ENCODE measurements around the gene HIBCH.

DNA sequence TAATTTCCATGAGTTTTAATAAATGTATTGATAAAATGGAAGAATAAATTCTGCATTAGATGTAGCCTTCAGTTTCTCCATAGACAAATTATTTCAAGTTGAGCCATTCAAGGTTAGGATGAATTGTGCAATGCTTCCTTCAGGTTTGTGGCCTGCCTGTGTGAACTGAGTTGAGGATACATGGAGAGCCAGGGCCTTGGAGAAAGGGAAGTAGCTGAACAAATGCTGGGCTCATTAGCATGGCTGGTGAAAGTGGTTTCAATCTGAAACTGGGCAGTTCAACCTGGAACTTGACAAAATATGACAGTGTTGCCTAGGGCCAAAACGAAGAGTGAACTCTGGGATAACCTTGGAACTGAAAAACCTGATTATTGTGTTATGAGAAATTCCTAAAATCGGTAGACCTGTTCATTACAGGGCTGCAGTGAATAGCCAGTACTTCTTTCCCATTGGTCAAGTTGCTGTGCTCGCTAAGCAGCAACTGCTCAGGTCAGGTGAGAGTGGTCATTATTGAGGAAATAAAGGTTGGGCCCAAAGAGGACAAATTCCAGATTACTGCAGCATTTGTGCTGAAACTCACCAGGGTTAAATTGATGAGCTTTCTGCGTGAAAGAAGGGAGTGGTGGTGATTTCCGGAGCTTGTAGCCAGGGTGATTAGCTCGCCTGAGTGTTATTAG, 36.5 kb upstream of the HIBCH start:
- TF ChIP-seq ZNF12 (CRISPR knock-in tag; IDR thresholded peaks at IDR 0.05) = no peak
- TF ChIP-seq JUND (IDR thresholded peaks at IDR 0.05; ENCODE audit: borderline replicate concordance, low read depth, low read length) = no peak
- 0 out of 3 replicates have a peak, but pooled peaks have one; percentile 6 for TF ChIP-seq JUND (tag; IDR thresholded peaks at IDR 0.05; ENCODE audit: borderline replicate concordance, low read depth, low read length)
- TF ChIP-seq, protein P1, sequence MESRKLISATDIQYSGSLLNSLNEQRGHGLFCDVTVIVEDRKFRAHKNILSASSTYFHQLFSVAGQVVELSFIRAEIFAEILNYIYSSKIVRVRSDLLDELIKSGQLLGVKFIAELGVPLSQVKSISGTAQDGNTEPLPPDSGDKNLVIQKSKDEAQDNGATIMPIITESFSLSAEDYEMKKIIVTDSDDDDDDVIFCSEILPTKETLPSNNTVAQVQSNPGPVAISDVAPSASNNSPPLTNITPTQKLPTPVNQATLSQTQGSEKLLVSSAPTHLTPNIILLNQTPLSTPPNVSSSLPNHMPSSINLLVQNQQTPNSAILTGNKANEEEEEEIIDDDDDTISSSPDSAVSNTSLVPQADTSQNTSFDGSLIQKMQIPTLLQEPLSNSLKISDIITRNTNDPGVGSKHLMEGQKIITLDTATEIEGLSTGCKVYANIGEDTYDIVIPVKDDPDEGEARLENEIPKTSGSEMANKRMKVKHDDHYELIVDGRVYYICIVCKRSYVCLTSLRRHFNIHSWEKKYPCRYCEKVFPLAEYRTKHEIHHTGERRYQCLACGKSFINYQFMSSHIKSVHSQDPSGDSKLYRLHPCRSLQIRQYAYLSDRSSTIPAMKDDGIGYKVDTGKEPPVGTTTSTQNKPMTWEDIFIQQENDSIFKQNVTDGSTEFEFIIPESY (CRISPR knock-in tag; IDR thresholded peaks at IDR 0.05) = no peak
- TF ChIP-seq ZNF354B (CRISPR knock-in tag; IDR thresholded peaks at IDR 0.05) = no peak
- TF ChIP-seq, protein P2, sequence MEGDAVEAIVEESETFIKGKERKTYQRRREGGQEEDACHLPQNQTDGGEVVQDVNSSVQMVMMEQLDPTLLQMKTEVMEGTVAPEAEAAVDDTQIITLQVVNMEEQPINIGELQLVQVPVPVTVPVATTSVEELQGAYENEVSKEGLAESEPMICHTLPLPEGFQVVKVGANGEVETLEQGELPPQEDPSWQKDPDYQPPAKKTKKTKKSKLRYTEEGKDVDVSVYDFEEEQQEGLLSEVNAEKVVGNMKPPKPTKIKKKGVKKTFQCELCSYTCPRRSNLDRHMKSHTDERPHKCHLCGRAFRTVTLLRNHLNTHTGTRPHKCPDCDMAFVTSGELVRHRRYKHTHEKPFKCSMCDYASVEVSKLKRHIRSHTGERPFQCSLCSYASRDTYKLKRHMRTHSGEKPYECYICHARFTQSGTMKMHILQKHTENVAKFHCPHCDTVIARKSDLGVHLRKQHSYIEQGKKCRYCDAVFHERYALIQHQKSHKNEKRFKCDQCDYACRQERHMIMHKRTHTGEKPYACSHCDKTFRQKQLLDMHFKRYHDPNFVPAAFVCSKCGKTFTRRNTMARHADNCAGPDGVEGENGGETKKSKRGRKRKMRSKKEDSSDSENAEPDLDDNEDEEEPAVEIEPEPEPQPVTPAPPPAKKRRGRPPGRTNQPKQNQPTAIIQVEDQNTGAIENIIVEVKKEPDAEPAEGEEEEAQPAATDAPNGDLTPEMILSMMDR (IDR thresholded peaks at IDR 0.05 in 2 of 3, conservative IDR thresholded peaks at IDR 0.05 in 1 of 3; ENCODE audit: insufficient read depth in 2 of 3, low read depth in 1 of 3, low read length in 3 of 3) = no peak
- TF ChIP-seq MEF2A (IDR thresholded peaks at IDR 0.05; ENCODE audit: control insufficient read depth, low read depth, low read length) = no peak
- no peak for TF ChIP-seq ZNF253 (CRISPR knock-in tag; conservative IDR thresholded peaks at IDR 0.05)

All from K562 (cell line).